T-helper 9 cell (primary cell): Measurements from ENCODE around the gene DEFB110.

ENCODE experiments used
- DNase-seq: peaks from one replicate; pipeline ENCODE4 v3.0.0-alpha.2; 2020
- total RNA-seq, 2 donors: gene quantifications; one replicate each; lab custom pipeline; 2026; lab: John Stamatoyannopoulos, UW

DEFB110 gene
- 0 reads per million in 2 donors for total RNA-seq

DNA sequence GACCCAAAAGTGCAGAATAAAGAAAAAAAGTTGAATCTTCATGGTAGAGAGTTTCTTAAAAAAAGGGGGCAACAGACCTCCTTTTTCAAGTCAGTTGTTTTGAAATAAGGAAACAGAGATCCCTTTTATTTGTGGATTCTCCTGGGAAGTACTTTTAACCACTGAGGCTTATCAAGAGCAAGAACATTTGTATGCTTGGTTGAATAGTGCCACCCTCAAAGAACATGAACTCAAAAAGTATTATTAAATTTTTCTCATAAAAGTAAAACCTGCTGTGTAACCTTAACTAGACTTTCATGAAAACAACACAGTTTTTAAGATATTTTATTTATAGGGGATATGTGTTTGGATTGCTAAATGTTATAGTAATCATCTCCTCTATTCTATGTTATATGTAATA, at the start of gene DEFB110:
Gene DEFB110, minus strand, starts transcription at position 101 of the 400 bp plus-strand sequence. Its CDS starts 59 bp downstream, at position 42.
- DNase-seq = no peak

DNA sequence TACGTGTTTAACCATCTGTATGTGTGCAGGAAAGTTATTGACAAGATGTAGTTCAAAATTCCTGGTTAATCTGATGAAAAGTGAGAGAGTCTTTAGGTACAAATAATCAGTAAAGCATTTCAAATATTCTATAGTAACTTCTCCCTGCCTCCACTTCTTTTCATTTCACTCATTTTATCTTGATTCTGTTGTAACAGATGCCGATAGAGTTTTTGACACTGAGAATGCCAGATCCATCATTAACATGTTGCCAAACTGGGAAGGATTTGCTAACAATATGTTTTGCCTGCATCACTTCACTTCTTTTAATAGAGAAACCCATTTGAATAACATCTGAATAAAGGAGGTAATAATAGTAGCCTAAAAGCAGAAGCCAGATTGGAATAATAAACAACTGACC, 48.3 kb upstream of the DEFB110 start:
- no peak for DNase-seq

DNA sequence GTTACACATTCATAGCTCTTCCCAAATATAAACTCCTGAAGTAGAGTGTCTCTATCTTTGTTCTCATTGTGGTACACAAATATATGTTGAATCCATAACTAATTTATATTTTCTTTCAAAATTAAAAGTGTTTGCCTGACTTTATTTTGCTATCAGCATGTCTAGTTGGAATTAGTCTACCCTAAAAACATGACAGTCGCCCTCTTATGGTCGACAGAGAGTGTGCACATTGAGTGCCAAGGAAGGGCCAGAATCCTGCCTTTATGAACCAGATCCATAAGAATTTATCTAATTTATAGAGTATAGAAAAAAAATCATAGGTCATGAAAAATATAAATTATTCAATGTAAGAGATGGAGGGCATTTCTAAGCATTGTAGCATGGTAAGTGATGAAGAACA, 40.3 kb upstream of the DEFB110 start:
- DNase-seq = no peak

GRCh38 chr6:50056242-50056641, 34.4 kb upstream of the DEFB110 start:
- DNase-seq = no peak

GRCh38 chr6:50049829-50050228, 28.0 kb upstream of the DEFB110 start, which contains the start of gene DEFB112:
DEFB112 (minus strand) TSS chr6:50049929; CDS start chr6:50049869, 60 bp downstream.
- no peak for DNase-seq

DNA sequence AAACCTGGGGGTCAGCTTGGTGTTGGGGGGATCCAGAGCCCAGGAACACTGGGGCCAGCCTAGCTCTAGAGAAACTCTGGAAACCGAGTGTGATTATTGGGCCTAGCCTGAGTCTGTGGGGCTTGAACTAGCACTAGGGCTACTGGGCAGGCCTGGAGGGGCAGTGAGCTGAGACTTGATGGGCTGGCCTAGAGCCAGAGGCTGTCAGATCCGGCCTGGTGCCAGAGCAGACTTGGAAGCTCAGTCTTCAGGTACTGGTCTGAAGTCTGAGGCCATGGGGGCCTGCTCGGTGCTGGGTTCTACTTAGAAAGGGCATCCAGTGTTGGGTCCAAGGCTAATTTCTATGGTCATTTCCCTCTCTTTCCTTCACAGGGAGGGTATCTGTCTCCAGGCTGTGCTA, 25.2 kb upstream of the DEFB110 start:
- no peak for DNase-seq

DNA sequence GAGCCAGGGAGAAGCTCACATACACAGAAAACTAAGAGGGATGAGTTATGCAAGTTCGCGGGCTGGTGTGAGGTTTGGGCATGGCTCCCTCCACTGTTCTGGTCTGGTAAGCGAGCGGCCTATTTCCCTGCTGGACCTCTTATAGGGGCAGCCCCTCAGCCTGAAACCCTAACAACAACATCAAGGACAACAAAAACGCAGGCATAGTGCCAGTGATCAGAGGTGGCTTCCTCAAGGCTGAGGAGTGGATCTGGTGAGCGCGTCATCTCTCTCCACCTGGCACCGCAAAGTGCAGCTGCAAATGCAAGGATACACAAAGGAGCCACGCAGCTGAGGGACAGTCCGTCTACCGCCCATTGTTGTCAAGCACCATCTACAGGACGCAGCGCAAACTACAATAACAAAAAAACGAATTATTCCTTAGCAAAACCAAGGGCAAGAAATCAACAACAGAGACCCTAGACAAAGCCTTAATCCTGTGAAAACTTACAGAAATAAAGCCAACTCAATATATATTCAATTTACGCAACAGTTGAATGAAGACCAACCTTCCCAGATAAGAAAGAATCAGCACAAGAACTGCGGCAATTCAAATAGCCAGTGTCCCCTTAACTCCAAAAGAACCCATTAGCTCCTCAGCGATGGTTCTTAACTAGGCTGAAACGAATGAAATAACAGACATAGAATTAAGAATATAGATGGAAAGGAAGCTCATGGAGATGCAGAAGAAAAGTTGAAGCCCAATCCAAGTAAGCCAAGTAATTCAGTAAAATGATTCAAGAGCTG, 9.2 kb upstream of the DEFB110 start:
- DNase-seq = no peak

GRCh38 chr6:50030350-50030749, 8.6 kb upstream of the DEFB110 start:
- no peak for DNase-seq

DNA sequence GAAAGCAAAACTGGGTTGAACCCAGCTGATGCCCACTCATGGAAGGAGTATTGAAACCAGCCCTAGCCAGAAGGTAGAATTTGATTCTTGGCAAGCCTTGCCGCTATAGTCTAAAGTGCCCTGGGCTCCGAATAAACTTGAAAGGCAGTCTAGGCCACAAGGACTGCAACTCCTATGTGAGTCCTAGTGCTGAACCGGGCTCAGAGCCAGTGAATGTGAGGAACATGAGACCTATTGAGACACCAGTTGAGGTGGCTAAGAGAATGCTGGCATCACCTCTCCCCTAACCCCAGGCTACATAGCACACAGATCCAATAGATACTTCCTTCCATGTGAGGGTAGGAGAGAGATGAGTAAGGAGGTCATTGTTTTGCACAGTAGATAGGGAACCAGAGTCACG, 3.5 kb upstream of the DEFB110 start:
- DNase-seq = no peak

GRCh38 chr6:50007819-50008218, 14.0 kb downstream of the DEFB110 start:
- no peak for DNase-seq

GRCh38 chr6:50003139-50003538, 18.7 kb downstream of the DEFB110 start:
- no peak for DNase-seq

GRCh38 chr6:49995278-49995677, 26.5 kb downstream of the DEFB110 start:
- no peak for DNase-seq

- no peak for DNase-seq
Observed at GRCh38 chr6:49988900-49989299, 32.9 kb downstream of the DEFB110 start.

- DNase-seq = no peak
Observed at GRCh38 chr6:49987749-49988148, 34.0 kb downstream of the DEFB110 start.

DNA sequence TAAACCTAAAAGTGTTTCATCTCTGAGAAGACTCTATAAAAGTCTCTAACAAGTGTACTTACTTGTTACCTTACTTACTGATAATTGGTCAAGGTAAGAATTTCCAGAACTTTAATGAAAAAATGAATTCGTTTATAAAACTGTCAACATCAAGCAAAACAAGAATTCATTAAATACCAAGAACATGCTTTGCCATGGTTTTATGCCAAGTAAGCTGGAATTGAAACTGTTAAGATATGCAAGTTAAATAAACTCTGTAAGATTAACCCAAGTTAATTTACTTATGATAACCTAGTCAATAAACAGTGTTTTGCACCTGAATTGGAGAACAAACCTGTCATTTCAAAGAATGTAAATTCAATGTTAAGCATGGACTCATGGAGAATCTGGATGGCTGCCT, 35.2 kb downstream of the DEFB110 start:
- DNase-seq = no peak

DNA sequence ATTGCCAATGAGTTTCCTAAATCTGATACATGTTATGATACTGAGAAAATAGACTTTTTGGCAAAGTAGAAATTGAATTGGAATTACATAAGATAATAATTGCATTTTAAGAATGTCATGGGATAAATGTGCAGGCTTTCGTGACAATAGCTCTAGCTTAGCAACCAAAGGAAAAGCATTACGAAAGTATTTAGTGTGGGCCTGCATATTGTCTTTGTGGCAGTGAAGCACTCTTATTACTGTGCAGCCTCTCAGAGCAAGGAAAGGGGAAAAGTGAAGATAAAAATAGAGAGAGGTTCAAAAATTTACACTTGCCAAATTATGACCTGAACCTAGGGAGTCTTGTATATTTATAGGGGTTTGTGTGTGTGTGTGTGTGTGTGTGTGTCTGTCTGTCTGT, 39.7 kb downstream of the DEFB110 start:
- DNase-seq = no peak

GRCh38 chr6:49980898-49981297, 40.9 kb downstream of the DEFB110 start:
- DNase-seq = no peak

GRCh38 chr6:49979584-49979983, 42.2 kb downstream of the DEFB110 start:
- no peak for DNase-seq

DNA sequence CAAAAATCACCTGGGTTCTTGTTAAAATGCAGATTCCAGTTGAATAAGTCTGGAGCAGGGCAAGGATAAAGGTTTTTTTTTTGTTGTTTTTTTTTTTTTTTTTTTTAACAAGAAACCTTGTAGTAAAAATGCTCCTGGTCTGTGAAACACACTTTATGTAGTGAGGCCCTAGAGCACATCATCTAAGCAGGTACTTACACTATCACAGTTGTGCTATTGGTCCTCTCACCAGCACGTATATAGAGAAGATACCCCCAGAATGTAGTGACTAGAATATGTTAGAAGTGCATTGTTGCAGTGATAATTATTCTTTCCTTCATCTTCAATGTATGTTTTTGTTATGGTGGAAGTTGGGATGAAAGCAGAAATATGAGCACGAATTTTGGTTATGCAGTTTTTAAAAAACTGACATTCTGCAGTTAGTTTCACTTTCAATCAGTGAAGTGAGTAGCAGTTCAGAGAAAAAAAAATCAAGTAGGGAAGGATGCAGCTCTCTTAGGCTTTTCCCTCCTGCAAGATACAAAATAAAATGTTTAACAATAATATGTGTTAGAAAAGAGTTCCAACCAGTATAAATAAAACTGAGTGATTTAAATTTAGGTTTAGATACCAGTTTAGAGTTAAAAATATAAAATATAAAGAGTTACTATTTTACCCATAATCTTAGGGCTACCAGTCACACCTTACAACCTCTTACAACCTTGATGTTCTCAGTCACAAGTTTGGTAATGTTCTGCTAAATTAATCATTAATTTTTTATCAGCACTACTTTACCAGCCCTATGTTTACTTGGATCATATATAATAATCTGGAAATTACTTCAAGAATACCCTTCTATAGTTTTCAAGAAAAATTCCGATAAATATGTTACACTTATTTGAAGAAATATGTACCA, 43.2 kb downstream of the DEFB110 start:
- no peak for DNase-seq

- no peak for DNase-seq
Observed at GRCh38 chr6:49969605-49970004, 52.2 kb downstream of the DEFB110 start, which contains the start of gene DEFB113. DEFB113 (minus strand) TSS chr6:49969625; CDS start chr6:49969625, 0 bp downstream.
